Erythroblast (primary cell): ENCODE measurements around the gene CPNE2.

ENCODE experiments used
- GATA1 ChIP-seq: IDR thresholded peaks from 2 replicates; pipeline ENCODE4 v1.6.1; 2011; ENCODE audit warnings: low read depth, mild to moderate bottlenecking, control low read depth, low read length, moderate library complexity
- POLR2A ChIP-seq: IDR thresholded peaks from 2 replicates; pipeline ENCODE4 v1.6.1; 2011; ENCODE audit warnings: mild to moderate bottlenecking, low read length

GRCh38 chr16:57137043-57137442 lies 44.7 kb downstream of the CPNE2 start:
- TF ChIP-seq POLR2A (no peak), GATA1 (no peak)
